AG04449 (cell line): ENCODE measurements around the gene SLC38A8.

Experiments
- CTCF ChIA-PET: fragments of 350-600 bp; formaldehyde crosslinking; extraction: SDS; loops from one replicate; lab custom pipeline; 2021; ENCODE audit warnings: antibody characterized with exemption; lab: Yijun Ruan, JAX
- POLR2A ChIA-PET: fragments of 400-600, 350-600 bp; formaldehyde crosslinking; extraction: SDS; loops from one replicate; lab custom pipeline; 2020; ENCODE audit warnings: antibody characterized with exemption, inconsistent platforms; lab: Yijun Ruan, JAX
- DNase-seq: peaks from one replicate; pipeline ENCODE4 v3.0.0-alpha.2; 2010; ENCODE audit warnings: low read depth, low spot score
- H3K4me3 ChIP-seq: 2 replicates; pipeline ENCODE4 v1.5.1; 2011; ENCODE audit warnings: low read depth, mild to moderate bottlenecking, control low read depth, low read length
- CTCF ChIP-seq: IDR thresholded peaks from one replicate; pipeline ENCODE4 v1.5.1; 2011; ENCODE audit warnings: mild to moderate bottlenecking, moderate library complexity, low read length, control low read depth, inconsistent platforms; ENCODE audit not compliant: insufficient read depth; ENCODE audit errors: missing control alignments

Gene SLC38A8

GRCh38 chr16:84068041-84068440 lies 25.4 kb upstream of the SLC38A8 start:
- no peak for TF ChIP-seq CTCF
- DNase-seq: no peak
- POLR2A ChIA-PET: no interaction called here
- no peak overlapping the region for H3K4me3 ChIP-seq
- CTCF ChIA-PET: interaction anchor here (1.9 to 20.0 kb wide), 7 partner anchors 12 to 139 kb away, joined by 5 to 662 read pairs (median 93); partner anchors contain the start of gene OSGIN1

DNA sequence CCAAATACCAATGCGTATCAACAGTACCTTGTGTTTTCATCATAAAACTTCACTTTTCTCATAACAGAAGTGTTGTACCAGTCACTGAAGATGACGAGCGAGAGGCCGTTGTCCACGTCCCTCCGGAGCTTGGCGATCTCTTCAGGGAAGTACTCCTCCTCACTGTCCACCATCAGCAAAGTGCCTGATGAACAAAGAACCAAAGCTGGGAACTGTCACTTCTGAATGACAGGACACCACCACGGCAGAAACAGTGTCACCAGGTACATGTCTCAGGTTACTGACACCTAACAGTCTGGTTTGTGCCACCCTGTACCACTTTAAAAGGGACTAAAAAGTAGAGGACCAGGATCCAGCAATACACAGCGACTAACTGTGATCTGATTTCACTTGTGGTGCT lies 25.0 kb upstream of the SLC38A8 start:
- no peak for DNase-seq
- no peak for TF ChIP-seq CTCF
- POLR2A ChIA-PET: no interaction called here
- H3K4me3 ChIP-seq: no peak overlapping the region
- CTCF ChIA-PET: interaction anchor here (5.1 to 20.0 kb wide), 6 partner anchors 12 to 139 kb away, joined by 39 to 662 read pairs (median 134); partner anchors contain the start of gene OSGIN1

- DNase-seq: no peak
- no peak overlapping the region for H3K4me3 ChIP-seq
- ChIA-PET POLR2A (interaction anchor here (0.6 kb wide), 1 partner anchor 108 kb away, joined by 3 read pairs; no protein-coding TSS in a partner anchor), CTCF (interaction anchor here (0.6 to 20.0 kb wide), 59 partner anchors 9 to 433 kb away, joined by 3 to 662 read pairs (median 4); partner anchors contain the start of genes DNAAF1, HSDL1, MBTPS1 and OSGIN1)
- TF ChIP-seq CTCF: peak; percentile 77
Observed at GRCh38 chr16:84065536-84066132, 23.0 kb upstream of the SLC38A8 start.

- no peak for TF ChIP-seq CTCF
- CTCF ChIA-PET: interaction anchor here (0.8 to 20.0 kb wide), 20 partner anchors 8 to 236 kb away, joined by 3 to 662 read pairs (median 10); partner anchors contain the start of genes MBTPS1 and OSGIN1
- POLR2A ChIA-PET: no interaction called here
- no peak overlapping the region for H3K4me3 ChIP-seq
- no peak for DNase-seq
Observed at GRCh38 chr16:84063980-84064379, 21.4 kb upstream of the SLC38A8 start.

DNA sequence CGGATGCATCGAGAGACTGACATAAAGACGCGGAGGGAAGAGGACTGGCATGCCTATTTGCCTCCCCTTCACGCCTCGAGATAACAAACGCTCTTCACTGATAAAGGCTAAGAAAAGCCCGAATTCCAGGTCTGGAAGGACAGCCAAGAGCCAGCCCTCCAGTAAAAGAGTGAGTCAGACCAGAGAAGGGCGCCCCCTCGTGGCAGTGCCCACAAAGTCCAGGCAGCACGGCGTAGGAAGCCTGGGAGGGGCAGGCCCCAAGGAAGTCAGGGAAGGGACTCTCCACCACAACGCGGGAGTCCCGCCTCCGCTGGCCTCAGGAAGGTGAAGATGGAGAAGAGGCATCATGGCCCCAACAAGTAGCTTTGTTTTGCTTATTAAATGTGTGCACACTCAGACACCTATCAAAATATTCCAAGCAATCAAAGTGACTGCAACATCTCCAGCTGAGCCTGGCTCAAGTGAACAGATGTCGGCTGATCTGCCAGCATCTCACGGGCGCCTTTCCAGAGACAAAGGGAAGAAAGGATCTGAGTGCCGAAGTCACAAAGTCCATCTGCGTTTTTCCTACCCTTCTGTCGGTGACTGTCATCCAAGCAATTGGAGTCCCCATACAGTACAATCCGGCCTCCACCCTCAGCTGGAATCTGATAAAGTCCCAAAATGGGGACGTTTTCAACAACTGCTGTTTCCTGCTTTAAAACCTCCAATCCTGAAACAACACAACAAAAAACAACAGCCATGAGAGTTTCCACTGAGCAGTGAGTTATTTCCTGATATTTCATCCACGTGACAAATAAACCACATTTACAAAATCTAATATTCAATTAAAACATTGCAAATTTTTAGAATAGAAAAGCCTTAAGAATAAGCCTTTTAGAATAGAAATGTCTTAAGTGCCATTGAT lies 20.4 kb upstream of the SLC38A8 start:
- ChIA-PET POLR2A (no interaction called here), CTCF (interaction anchor here (0.6 to 20.0 kb wide), 31 partner anchors 8 to 237 kb away, joined by 3 to 662 read pairs (median 5); partner anchors contain the start of genes MBTPS1 and OSGIN1)
- no peak for DNase-seq
- H3K4me3 ChIP-seq: no peak overlapping the region
- TF ChIP-seq CTCF: peak; percentile 95
